Activated gamma-delta T cell (primary cell): ENCODE data around the gene PLA2G4E.

Experiments used
- DNase-seq: peaks from one replicate; lab custom pipeline; 2025; lab: John Stamatoyannopoulos, UW

PLA2G4E gene

DNA sequence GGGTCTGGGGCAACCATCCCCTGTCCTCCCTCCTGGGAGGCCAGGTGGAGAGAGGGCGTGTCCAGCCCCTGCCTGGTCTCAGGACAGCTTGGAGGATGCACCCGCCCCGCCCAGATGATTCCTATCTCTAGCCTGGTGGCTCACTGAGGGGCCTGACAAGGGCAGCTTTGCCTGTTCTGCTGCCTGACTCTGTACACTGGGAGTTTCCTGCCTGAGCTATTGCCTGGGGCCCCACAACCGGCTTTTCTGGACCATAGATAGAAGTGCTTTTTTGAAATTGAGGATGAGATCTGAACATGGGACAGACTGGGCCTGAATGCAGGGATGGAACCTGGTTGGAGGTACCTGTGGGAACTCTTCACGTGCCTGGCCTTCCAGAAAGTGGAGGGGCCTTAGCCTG is 751 bp upstream of the PLA2G4E start:
- DNase-seq: no peak

DNA sequence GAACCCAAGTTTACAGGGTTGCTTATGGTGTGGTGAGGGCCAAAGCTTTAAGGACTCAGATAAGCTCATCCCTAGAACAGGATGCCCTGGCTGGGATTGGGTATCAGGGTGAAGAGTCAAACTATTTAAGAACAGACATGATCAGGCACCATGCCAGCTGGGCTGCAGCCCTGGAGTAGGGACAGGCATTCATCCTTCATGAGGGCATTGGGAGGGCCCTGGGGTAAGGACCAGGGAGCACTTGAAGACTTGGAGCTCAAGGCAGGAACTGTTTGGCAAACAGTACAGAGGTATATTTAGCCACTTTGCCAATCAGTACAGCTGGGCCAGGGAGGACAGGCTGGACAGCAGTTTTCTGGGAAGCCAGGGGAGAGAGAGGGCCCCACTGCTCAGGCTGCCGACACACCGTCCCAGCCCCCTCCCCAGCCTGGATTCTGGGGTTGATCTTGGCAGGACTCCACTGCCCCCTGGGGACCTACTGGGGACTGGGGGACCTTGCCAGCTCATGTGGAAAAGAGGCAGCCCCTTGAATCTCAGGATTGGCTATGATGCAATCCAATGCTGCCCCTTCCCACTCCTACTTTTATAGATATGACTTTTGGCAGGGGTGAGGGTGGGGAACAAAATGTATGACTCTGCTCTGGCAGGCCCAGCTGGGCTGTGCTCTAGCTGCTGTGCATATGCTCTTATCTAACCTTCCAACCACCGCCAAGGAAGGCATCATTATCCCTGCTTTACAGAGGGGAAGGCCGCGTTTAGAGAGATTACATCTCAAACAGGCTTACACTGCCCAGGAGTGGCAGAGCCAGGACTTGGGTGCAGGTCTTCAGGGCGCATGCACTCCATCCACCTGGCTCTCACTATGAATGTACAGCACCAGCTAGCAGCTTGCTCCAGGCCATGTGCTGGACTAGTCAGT is 2.3 kb downstream of the PLA2G4E start:
- no peak for DNase-seq

DNA sequence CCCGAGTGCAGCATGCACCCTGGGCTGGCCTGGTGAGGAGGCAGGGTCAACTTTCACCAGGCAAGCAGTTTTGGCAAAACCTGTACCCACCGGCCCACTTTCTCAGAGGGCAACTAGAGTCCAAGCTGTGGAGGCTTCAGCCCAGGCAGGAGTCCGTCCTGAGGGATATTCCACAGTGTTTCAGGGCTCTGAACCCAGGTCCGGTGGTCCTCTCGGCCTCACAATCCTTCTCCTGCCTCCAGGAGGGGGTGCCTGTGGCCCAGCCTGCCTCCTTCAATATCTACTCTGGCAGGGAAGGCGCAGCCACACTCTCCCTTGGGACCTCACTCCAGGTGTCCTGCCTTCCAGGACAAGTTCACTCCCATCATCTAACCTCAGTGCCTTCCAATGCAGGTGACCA is 3.9 kb downstream of the PLA2G4E start:
- no peak for DNase-seq

DNA sequence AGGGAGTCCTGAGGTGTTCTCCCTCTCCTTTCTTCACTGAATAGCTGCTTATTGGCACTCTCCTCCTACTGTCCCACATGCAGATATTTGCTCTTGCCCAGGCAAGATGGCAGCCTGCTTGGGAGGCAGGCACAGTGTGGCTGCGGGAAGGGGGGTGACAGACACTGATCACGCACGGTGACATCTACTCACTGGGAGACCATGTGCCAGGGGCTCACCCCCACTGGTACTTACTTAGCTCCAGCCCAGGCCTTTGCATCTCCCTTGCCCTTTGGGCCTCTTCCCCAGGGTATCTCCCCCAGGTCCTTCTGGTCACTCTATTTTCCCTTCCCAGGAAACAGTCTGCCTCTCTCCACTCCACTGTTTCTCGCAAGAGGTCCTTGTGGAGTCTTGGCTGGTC is 6.4 kb downstream of the PLA2G4E start:
- no peak for DNase-seq

DNA sequence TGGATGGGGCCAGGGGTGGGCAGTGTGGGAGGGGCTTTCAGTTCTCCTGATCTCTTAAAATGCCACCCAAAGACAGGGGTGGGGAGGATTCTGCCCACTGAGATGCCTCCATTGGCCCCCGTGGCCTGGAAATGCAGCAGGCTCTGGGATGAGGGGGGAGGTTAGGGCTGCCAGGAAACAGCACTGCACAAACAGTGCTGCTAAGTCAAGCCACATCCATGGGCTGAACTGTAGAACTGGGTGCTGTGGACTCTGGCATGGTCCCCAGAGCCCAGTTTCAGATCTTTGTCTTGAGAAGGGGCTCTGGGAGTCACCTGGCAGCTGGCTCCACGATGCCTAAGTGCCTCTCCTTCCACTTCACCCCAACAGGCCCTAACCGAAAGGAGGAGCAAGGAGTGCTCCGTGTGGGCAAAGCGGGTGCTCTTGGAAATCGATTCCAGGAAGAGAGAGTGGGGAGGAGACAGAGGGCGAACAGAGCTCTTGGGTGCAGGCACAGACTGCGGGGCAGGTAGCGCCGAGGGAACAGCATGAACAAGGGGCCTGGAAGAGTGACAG is 7.8 kb downstream of the PLA2G4E start:
- no peak for DNase-seq

DNA sequence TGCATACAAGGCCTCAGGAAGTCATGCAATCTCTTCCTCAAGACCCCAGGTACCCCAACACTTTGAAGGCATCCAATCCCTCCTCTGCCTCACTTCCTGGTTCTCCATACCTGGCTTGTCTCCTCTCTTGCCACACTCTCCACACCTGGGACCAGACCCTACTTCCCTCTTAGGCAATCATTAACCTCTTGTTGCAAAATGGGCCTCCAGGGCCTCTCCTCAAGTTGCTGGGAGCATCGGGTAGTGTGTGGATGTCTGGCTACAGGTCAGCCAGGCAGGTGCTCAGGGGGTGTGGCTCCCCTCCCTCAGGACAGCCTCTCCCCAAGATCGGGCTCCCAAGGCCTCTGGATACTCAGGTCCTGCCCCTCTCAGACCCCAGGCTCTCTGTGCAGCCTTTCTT is 8.6 kb downstream of the PLA2G4E start:
- no peak for DNase-seq

DNA sequence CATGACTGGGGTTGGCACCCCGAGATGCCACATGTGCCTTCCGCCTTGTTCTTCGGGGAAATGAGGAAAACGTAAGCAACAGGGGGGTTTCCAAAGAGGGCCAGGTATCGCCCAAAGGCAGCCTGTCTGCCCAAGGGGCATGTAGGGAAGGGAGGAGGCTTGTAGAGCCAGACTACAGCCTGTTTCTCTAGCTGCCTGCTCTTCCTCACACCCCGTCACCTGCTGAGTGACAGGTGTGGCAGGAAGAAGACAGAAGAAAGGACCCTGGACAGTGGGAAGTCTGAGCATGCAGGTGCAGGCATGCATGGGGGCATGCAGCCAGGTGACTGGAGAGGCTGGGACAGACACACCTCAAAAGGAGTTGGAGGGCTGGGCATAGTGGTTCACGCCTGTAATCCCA is 9.8 kb downstream of the PLA2G4E start:
- no peak for DNase-seq

- no peak for DNase-seq
Observed at GRCh38 chr15:42010434-42010833, 10.4 kb downstream of the PLA2G4E start.

GRCh38 chr15:42009474-42009873 is 11.4 kb downstream of the PLA2G4E start:
- no peak for DNase-seq

DNA sequence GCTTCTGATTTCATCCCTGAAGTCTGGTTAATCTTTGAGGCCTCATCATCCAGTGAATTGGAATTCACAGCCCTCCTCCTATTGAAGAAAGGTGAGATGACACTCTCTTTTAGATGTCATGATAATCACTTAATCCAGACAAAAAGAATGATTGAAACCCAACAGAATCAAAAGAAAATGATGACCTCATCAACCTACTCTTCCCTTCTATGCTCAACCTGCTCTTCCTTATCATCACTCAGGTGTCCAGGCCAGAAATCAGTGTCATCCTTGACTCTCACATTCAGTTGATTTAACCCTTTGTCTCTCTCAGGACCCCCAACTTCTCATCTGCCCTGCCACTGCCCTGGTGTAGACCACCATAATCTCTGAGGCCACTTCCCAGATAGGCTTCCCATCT is 11.8 kb downstream of the PLA2G4E start:
- DNase-seq: no peak

GRCh38 chr15:42007386-42007785 is 13.5 kb downstream of the PLA2G4E start:
- DNase-seq: no peak

DNA sequence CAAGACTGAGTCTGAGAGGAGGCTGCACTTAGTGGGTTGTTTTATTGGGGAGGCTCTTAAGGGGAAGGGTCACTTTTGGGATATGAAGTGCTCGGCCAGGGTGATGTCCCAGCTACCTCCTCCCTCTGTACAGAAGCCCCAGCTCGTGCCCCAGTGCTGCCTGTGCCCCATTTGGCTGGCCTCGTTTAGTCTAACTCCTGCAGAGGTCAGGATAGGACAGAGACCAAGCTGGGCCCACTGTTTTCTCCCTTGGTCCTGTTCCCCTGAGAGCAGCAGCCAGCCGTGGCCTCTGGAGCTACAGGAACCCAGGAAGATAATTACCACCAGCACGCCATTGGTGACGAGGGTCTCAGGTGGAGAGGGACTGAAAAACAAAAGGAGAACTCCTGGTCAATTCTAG is 18.5 kb downstream of the PLA2G4E start:
- DNase-seq: no peak

DNA sequence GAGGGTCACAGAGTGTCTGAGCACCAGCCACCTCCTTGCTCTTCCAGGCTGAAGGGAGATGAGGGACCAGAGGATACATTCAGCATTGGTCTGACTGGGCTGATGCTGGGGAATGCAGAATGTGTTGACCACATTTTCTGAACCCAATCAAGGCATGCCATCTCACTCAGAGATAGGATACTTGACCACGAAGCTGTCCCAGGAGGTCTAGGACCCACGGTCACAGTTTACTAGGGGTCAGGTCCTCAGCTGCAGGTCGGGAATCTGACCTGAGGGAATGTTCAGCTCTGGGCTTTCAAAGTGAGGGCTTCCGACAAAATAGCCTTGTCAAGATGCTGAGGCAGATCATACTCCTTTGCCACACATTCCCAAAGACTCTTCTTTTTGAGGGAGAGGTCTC is 19.6 kb downstream of the PLA2G4E start:
- no peak for DNase-seq

- DNase-seq: no peak
Observed at GRCh38 chr15:41999290-42000285, 21.3 kb downstream of the PLA2G4E start.

DNA sequence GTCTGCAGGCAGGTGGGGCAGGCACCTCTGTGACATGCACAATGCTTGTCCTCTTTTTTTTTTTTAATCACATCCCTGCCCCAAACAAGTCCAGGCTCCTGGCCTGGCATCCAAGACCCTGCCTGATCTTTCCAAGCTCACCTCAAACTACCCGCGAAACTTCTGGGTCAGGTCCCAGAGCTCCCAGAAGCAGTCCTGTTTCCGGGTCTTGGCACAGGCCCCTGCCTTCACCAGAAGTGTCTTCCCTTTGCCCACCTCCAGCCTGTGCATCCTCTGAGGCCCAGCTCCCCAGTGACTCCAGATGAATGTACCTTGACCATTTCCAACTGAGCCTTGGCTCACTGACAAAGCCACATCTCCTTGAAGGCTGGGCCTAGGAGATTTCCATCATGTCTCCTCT is 23.0 kb downstream of the PLA2G4E start:
- no peak for DNase-seq

DNA sequence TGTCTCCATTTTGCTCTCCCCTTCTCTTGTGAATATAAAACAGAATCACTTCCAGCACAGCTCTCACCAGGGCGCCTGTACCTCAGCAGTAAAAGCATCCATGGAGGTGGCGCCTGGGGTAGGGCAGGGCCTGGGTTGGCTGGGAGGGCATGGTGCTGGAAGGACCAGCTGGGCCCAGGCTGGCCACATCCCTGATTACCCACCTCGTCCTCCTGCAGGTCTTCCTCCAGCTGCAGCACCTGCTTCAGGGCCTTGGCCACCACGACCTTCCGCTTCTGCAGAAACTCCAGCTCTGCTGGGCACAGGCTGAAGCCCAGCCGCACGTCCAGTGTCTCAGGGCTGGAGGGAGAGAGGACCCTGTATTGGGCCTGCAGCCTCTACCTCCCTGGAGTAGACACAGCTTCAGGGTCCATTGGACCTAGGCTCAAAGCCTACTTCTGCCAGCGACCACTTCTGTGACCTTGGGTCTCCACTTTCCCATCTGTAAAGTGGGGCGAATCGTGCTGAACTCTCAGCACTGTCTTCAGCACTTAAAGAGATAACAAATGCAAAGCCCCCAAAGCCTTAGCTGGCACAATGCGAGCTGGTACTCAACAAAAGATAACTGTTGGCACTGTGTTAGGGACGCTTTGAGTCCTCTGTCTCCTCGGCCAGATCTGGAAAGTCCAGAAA is 23.8 kb downstream of the PLA2G4E start:
- no peak for DNase-seq

DNA sequence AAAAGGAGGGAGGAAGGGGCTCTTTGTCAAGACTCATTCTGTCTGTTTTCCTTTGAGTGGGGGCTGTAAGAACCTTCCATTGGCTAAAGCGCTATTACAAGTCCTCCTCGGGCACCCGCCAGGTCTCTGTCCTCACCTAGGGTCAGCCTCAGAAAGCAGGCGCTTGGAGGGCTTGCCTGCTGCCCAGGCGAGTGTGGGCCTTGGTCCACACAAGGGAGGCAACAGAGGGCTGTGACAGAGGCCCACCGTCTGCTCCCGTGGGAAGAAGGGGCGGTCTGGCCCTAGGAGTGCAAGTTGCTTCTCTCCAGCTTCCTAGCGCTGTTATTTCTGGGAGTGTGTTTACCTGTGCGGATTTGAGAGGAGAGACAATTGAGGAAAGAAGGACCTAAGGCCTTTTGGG is 24.5 kb downstream of the PLA2G4E start:
- DNase-seq: no peak

DNA sequence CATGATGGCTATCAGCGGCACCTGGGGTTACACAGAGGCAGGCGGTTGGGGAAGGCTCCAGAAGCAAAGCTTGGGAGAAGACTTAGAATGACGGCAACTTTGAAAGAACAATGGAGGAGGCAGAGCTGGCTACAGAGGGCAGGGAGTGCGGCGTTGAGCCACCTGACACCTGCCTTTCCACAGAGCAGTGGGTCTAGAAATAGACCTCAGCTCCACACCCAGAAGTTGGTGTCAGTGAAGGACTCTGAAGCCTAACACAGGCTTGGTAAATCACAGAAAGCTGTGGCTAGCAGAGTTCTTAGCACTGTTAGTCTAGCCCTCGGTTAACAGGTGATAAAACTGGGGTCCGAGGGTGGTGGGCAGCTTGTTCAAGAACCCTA is 25.4 kb downstream of the PLA2G4E start:
- no peak for DNase-seq

DNA sequence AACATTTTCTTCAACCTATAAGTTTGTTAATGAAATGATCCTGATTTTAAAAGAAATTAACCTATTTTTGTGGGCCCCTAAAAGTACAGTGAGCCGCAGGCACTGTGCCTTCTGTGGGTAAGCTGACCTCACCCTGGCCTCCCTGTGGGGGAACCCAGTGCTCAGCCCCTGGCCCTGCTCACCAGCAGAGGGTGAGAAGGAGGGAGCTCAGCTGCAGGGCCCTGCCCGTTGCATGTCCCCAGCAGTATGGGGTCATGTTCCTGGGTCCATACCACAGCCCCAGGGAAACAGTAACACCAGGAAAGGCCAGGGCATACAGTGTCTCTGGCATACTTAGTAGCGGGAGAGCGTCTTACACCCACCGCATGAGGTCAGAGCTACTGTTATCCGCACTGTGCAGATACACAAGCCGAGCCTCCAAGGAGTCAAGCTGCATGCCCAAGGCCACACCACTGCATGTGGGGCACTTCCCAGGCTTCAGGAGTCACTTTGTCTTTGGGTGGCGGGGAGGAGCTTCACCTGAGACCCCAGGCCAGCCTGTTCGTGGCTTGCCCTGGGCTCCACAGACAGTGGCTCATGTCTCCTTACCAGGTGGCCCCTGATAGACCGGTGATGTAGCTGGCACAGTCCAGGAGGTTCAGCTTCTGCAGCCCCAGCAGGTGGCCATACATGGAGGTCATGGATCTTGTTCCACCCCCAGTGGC is 25.9 kb downstream of the PLA2G4E start:
- DNase-seq: no peak

- DNase-seq: no peak
Observed at GRCh38 chr15:41994171-41994650, 26.6 kb downstream of the PLA2G4E start.
